Measurements from ENCODE around the gene EPO. TPM values are rescaled to one million over a fixed set of nuclear protein-coding genes. Genes with fewer than 3 reads are reported as not detected.
A peak's percentile ranks its signal among the peaks of the same experiment; 100 is the strongest.

The EPO gene
- total and polyA plus RNA-seq, 2 of the 8 experiments (the other 6 are each of a cell fraction or from before 2014, with no cell fraction given) = 0.42 to 0.95 TPM

DNA sequence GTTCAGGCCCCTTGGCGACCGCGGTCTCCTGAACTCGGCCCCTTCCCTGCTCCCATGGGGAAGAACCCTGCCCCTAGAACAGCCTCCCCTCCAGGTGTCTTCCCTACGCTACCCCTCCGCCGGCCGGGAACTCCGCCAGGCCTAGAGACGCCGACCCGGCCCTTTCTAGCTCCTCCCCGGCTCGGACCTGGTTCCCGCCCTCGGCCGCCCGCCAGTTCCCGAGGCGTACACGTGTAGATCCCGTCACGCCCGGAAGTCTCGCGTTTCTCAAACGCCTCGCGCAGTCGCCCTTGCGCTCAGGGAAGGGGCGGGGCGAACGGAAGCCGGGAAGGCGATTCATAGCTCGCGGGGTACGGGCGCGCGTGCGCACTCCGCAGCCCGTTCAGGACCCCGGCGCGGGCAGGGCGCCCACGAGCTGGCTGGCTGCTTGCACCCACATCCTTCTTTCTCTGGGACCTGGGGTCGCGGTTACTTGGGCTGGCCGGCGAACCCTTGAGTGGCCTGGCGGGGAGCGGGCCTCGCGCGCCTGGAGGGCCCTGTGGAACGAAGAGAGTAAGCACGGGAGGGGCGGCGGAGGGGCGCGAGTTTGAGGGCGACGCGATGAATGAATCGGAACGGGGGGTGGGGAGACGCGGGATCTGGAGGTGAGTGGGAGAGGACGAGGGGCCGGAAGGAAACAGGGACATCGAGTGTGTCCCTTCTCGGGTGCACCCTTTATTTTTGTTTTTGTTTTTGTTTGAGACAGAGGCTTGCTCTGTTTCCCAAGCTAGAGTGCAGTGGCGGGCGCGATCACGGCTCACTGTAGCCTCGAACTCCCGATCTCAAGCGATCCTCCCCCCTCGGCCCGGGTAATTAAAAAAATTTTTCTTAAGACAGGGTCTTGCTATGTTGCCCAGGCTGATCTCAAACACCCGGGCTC is 14.3 kb upstream of the EPO start, which contains the start of gene POP7:
TSS of gene POP7 (plus strand) at position 369 of the 919 bp plus-strand sequence. CDS start 710 bp downstream, outside the sequence.
- Histone ChIP-seq H3K4ac (replicated peaks; ENCODE audit: insufficient read length, low read depth, low read length) (peak within 1 kb of the TSS; percentile 71), H3K14ac (ENCODE audit: insufficient read length) (no peak within 1 kb of the TSS), H2BK20ac (ENCODE audit: low read length) (no peak within 1 kb of the TSS), H3K4me1 (replicated peaks in 1 of 4; ENCODE audit: control insufficient read depth in 3 of 4, insufficient read depth in 4 of 4, low read length in 3 of 4) (peaks cover 0 to 11% (median 2%) of the 10 kb centered on the region in 4 experiments; a peak in 3 of 7 replicates), H3K79me2 (ENCODE audit: control insufficient read depth in 1 of 2, insufficient read depth in 2 of 2, low read length in 2 of 2) (peaks cover 0 to 16% of the 10 kb centered on the region in 2 experiments; a peak in 3 of 4 replicates), H2BK5ac (ENCODE audit: low read depth, low read length) (peak within 1 kb of the TSS; percentile 91), H2BK120ac (replicated peaks; ENCODE audit: low read depth, low read length) (no peak within 1 kb of the TSS), H3K18ac (ENCODE audit: extremely low read depth, low read length) (peak within 1 kb of the TSS; percentile 85), H2BK12ac (ENCODE audit: low read depth, low read length) (0 out of 2 replicates have a peak within 1 kb of the TSS, but pooled peaks have one; percentile 23), H3K27me3 (replicated peaks in 1 of 4; ENCODE audit: control insufficient read depth in 3 of 4, extremely low read depth in 1 of 4, insufficient read depth in 3 of 4, low read length in 3 of 4) (no peaks in the 10 kb centered on the region), H3K23ac (ENCODE audit: insufficient read length) (no peak within 1 kb of the TSS), H2AFZ (ENCODE audit: low read length) (no peak within 1 kb of the TSS), H3K56ac (replicated peaks; ENCODE audit: insufficient read length, low read depth, low read length) (peak within 1 kb of the TSS; percentile 17), H2AK5ac (ENCODE audit: low read depth, low read length) (no peak within 1 kb of the TSS), H4K8ac (ENCODE audit: extremely low read depth, insufficient read depth, low read length) (peak within 1 kb of the TSS; percentile 95), H3K4me3 (ENCODE audit: extremely low read depth in 1 of 4, insufficient read depth in 2 of 4, low read depth in 3 of 4, low read length in 4 of 4) (peak within 1 kb of the TSS; percentile 83 to 94 (median 90)), H2BK15ac (ENCODE audit: low read length) (no peak within 1 kb of the TSS), H3K23me2 (ENCODE audit: low read depth, low read length) (peaks cover 7% of the 10 kb centered on the region; the same call in 1 of the 2 replicates), H3K36me3 (ENCODE audit: control insufficient read depth in 2 of 4, insufficient read depth in 4 of 4, low read length in 3 of 4) (peaks cover 0 to 6% (median 4%) of the 10 kb centered on the region in 4 experiments; a peak in 5 of 8 replicates), H3K4me2 (ENCODE audit: insufficient read depth in 1 of 2, low read depth in 2 of 2, low read length in 2 of 2) (peak within 1 kb of the TSS; percentile 41 to 99), H4K20me1 (replicated peaks in 1 of 2; ENCODE audit: control insufficient read depth in 1 of 2, insufficient read depth in 2 of 2, low read length in 2 of 2) (peaks cover 2% of the 10 kb centered on the region in 2 experiments), H3K9me3 (ENCODE audit: insufficient read depth in 2 of 2, low read depth in 1 of 2, low read length in 1 of 2) (no peaks in the 10 kb centered on the region), H4K91ac (replicated peaks; ENCODE audit: insufficient read length, low read length) (peak within 1 kb of the TSS; percentile 67), H4K5ac (ENCODE audit: insufficient read length, low read depth, low read length) (peak within 1 kb of the TSS; percentile 78), H3K9ac (replicated peaks in 1 of 4; ENCODE audit: extremely low read depth in 1 of 4, low read depth in 3 of 4, low read length in 3 of 4) (peak within 1 kb of the TSS; percentile 89 to 95 (median 90)), H3K79me1 (ENCODE audit: low read depth, low read length) (peaks cover 3% of the 10 kb centered on the region), H3K27ac (ENCODE audit: low read depth, low read length) (peak within 1 kb of the TSS; percentile 86)
- FAIRE-seq = no peak
- ChIA-PET POLR2A (ENCODE audit: partially characterized antibody) (interaction anchor here (0.6 to 4.0 kb wide), 36 partner anchors 9 to 277 kb away, joined by 3 to 58 read pairs (median 4); partner anchors contain the start of genes EPHB4, EPO, FBXO24 and GIGYF1), CTCF (ENCODE audit: partially characterized antibody) (interaction anchor here (0.6 to 16.9 kb wide), 49 partner anchors 16 to 543 kb away, joined by 3 to 254 read pairs (median 4); partner anchors contain the start of genes EPO, FBXO24, GIGYF1 and SLC12A9)
- 1% methylated on average over 73 of the region's 86 CpGs; no CpG with 5 or more reads in 1 of the 2 experiments for WGBS, 2 experiments (ENCODE audit: extremely low coverage in 1 of 2, insufficient coverage in 1 of 2, insufficient read length in 1 of 2, insufficient replicate concordance in 2 of 2, low coverage in 1 of 2, low lambda C conversion rate in 2 of 2, missing lambda C conversion rate in 1 of 2)
- peak; percentile 94 to 99 for DNase-seq (ENCODE audit: low read depth in 1 of 2, low spot score in 2 of 2)
- peak; percentile 63; the same call in 1 of the 2 replicates for TF ChIP-seq BACH1 (IDR thresholded peaks at IDR 0.05; ENCODE audit: low read length)
- no peak for TF ChIP-seq SUZ12 (IDR thresholded peaks at IDR 0.05; ENCODE audit: low read length)
- TF ChIP-seq HDAC2 (IDR thresholded peaks at IDR 0.05; ENCODE audit: borderline replicate concordance in 1 of 2, low read depth in 2 of 2, low read length in 2 of 2) = no peak
- no peak for TF ChIP-seq RBBP5 (IDR thresholded peaks at IDR 0.05; ENCODE audit: borderline replicate concordance, low read depth, low read length)
- no peak for TF ChIP-seq SP2 (IDR thresholded peaks at IDR 0.05; ENCODE audit: low read length)
- no peak for TF ChIP-seq CHD1 (IDR thresholded peaks at IDR 0.05; ENCODE audit: low read depth, low read length)
- TF ChIP-seq SP1 (IDR thresholded peaks at IDR 0.05; ENCODE audit: low read depth, low read length) = 0 out of 2 replicates have a peak, but pooled peaks have one; percentile 19
- TF ChIP-seq KDM1A (IDR thresholded peaks at IDR 0.05; ENCODE audit: borderline replicate concordance, low read length) = peak; percentile 47; the same call in 1 of the 2 replicates
- TF ChIP-seq SIRT6 (IDR thresholded peaks at IDR 0.05; ENCODE audit: low read length) = no peak
- peak; percentile 98 for TF ChIP-seq CHD2 (IDR thresholded peaks at IDR 0.05; ENCODE audit: low read length)
- no peak for TF ChIP-seq CBX8 (IDR thresholded peaks at IDR 0.05; ENCODE audit: borderline replicate concordance, low read depth, low read length)

All from H1 (cell line).